Neural crest cell (in vitro differentiated cells): ENCODE measurements around the gene SLC9A7. TPM values are rescaled to one million over a fixed set of nuclear protein-coding genes. Genes with fewer than 3 reads are reported as not detected.

ENCODE experiments used
- DNase-seq: peaks from one replicate; pipeline ENCODE4 v3.0.0; 2021; ENCODE audit warnings: low read depth, mixed read lengths, low spot score
- H3K27ac Mint-ChIP-seq: one replicate; pipeline ENCODE4 v1.8.0; 2021; ENCODE audit warnings: mild to moderate bottlenecking, mixed read lengths; ENCODE audit not compliant: unreplicated experiment
- H3K27me3 Mint-ChIP-seq: 2 replicates; pipeline ENCODE4 v1.8.0; 2021; ENCODE audit warnings: low read depth, mild to moderate bottlenecking, mixed read lengths
- H3K36me3 Mint-ChIP-seq: 2 replicates; pipeline ENCODE4 v1.8.0; 2021; ENCODE audit warnings: low read depth, mild to moderate bottlenecking, mixed read lengths
- H3K4me1 Mint-ChIP-seq: 2 replicates; pipeline ENCODE4 v1.8.0; 2021; ENCODE audit warnings: mixed read lengths
- H3K4me3 Mint-ChIP-seq: one replicate; pipeline ENCODE4 v1.8.0; 2021; ENCODE audit warnings: mild to moderate bottlenecking, mixed read lengths
- H3K9me3 Mint-ChIP-seq: 2 replicates; pipeline ENCODE4 v1.8.0; 2021; ENCODE audit warnings: mixed read lengths
- total RNA-seq: library from RNA; stranded (reverse); gene quantifications from 2 replicates; pipeline ENCODE4 v1.2.1, GENCODE V29; 2021
- TF ChIP-seq, protein P1 (sequence below): fragments of 200-600 bp; sonication (generic); conservative IDR thresholded peaks from 2 replicates; pipeline ENCODE4 v1.5.0; 2021; ENCODE audit warnings: antibody characterized with exemption, mild to moderate bottlenecking

Gene SLC9A7
- total RNA-seq, 1 donor from 2014 or later = 4.3 TPM

DNA sequence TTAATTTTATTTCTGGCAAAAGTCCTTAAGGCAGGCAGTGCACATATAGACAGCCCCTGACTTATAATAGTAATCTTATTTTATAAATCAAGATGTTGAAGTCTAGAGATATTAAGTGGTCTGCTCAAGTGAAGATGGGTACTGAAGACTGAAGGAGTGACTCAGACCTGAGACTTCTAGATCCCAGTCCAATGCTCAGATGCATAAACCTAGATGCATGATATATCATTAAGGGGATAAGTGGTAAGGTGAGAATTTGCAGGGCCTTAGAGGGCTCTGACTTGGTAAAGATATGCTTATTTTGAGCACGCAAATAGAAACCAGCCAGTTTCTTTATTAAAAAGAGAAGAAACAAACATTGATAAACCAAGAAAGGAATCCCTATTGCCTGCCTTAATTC is 42.9 kb downstream of the SLC9A7 start:
- Mint-ChIP-seq H3K36me3 (peaks cover 6% of the 10 kb centered on the region), H3K27me3 (no peaks in the 10 kb centered on the region), H3K9me3 (peaks cover 6% of the 10 kb centered on the region), H3K4me1 (peaks cover 7% of the 10 kb centered on the region), H3K4me3 (no peak overlapping the region), H3K27ac (no peak overlapping the region)
- TF ChIP-seq, protein P1, sequence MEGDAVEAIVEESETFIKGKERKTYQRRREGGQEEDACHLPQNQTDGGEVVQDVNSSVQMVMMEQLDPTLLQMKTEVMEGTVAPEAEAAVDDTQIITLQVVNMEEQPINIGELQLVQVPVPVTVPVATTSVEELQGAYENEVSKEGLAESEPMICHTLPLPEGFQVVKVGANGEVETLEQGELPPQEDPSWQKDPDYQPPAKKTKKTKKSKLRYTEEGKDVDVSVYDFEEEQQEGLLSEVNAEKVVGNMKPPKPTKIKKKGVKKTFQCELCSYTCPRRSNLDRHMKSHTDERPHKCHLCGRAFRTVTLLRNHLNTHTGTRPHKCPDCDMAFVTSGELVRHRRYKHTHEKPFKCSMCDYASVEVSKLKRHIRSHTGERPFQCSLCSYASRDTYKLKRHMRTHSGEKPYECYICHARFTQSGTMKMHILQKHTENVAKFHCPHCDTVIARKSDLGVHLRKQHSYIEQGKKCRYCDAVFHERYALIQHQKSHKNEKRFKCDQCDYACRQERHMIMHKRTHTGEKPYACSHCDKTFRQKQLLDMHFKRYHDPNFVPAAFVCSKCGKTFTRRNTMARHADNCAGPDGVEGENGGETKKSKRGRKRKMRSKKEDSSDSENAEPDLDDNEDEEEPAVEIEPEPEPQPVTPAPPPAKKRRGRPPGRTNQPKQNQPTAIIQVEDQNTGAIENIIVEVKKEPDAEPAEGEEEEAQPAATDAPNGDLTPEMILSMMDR = no peak
- no peak for DNase-seq

DNA sequence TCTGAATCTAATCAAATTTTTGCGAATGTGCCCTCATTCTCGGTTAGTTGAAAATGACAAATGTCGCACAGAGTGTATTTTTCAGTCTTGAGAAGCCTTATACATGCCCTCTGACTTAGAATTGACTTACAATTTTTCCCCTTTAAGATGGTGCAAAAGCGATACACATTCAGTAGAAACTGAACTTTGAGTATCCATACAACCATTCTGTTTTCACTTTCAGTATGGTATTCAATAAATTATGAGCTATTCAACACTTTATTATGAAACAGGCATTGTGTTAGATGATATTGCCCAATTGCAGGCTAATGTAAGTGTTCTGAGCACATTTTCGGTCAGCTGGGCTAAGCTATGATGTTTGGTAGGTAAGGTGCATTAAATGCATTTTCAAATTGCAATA is 43.4 kb downstream of the SLC9A7 start:
- Mint-ChIP-seq H3K4me3 (no peak overlapping the region), H3K9me3 (peaks cover 3% of the 10 kb centered on the region)

DNA sequence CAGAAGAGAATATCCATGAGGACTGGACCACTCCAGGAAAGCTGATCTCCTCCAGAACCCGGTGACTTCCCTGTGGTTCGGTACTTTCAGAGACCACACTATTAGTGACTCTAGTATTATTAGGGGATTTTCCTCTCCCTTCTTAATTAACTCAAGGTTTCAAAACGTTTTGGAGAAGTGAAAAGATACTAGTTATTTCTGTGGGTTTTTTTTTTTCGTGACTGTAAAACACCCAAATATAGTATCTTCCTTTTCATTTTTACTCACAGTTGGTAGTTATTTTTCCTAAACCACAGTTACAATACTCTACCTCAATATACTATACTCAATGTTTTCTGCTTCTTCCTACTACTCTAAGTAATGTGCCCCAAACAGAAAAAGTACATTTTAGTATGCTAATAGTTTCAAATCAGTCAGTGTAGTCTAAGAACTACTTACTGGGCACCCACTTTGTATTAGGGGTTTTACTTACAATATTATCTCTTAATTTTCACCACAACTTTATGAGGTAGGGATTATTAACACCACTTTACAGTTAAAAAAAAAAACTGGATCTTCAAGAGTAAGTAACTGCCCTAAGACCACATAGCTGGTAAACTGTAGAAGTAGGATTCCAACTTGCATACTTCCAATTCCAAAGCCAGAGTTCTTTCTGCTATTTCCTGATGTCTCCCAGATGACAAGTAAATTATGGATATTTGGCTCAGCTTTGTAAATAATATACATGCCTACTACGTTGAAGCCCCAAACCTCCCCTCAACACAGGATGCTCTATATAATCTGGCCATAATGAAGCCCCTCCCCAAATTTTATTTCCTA is 45.0 kb downstream of the SLC9A7 start:
- Mint-ChIP-seq H3K4me1 (peaks cover 12% of the 10 kb centered on the region), H3K4me3 (no peak overlapping the region), H3K27me3 (no peaks in the 10 kb centered on the region), H3K36me3 (peaks cover 3% of the 10 kb centered on the region), H3K27ac (no peak overlapping the region), H3K9me3 (peaks cover 2% of the 10 kb centered on the region)
- TF ChIP-seq, protein P1 = no peak
- no peak for DNase-seq

More for the DNA sequence above, 43.4 kb downstream of the SLC9A7 start:
- TF ChIP-seq, protein P1 = no peak
- Mint-ChIP-seq H3K4me1 (peaks cover 7% of the 10 kb centered on the region), H3K27ac (no peak overlapping the region), H3K36me3 (peaks cover 4% of the 10 kb centered on the region), H3K27me3 (no peaks in the 10 kb centered on the region)
- no peak for DNase-seq

DNA sequence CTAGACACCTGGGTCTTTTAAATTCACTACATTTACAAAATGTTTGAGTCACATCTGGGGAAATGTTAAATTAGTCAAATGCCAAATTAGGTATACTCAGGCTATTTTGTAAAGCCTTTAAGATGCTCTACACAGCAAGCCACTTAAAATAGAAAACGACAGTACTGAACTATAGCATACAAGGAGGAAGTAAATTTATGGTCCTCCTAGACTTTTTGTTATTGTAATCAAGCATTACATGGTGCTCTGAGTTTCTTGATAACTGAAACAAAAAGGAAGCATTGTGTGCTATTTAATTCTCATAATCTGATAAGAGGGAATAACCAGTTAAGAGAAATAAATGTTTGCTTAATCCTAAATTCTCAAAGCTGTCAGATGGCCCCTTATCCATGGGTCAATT is 46.2 kb downstream of the SLC9A7 start:
- TF ChIP-seq, protein P1 = no peak
- H3K4me3 Mint-ChIP-seq = no peak overlapping the region
- DNase-seq = no peak
- H3K4me1 Mint-ChIP-seq = peaks cover 12% of the 10 kb centered on the region
- no peaks in the 10 kb centered on the region for H3K27me3 Mint-ChIP-seq
- H3K9me3 Mint-ChIP-seq = peaks cover 5% of the 10 kb centered on the region
- H3K27ac Mint-ChIP-seq = no peak overlapping the region
- H3K36me3 Mint-ChIP-seq = peaks cover 2% of the 10 kb centered on the region

DNA sequence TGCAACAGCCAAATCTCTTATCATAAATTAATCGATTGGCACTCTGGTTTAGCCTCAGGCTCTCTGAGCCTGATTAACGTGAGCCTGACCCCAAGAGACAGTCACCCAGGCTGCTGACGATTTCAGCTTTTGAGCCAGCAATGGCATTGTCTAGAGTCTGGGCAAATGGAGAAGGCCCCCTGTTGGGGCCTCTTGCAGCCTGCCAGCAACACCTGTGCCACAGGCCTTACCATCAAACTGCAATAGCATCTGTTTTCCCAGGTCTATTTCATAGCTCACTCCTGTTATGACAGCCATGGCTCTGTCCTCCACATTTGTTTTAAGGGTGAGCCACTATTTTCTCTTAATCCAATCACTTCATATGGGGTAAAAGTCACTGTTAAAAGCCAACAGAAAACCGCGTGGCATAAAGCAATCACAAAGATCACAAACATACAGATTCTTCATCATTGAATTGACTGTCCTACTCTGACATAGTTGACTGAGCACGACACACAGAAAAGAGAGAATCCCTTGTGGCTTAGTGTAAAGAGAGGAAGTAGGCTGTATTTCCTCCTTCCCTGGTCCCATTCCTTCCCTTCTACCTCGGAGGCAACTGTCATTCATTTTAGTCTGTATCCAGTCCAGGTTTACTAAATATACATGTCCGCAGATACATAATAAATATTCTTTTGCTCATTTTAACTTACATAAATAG is 47.8 kb downstream of the SLC9A7 start:
- no peak for DNase-seq
- TF ChIP-seq, protein P1 = no peak
- Mint-ChIP-seq H3K36me3 (no peaks in the 10 kb centered on the region), H3K27me3 (no peaks in the 10 kb centered on the region), H3K9me3 (peaks cover 7% of the 10 kb centered on the region), H3K4me3 (no peak overlapping the region), H3K4me1 (peaks cover 12% of the 10 kb centered on the region), H3K27ac (no peak overlapping the region)
